NCI-H1092 (cell line): ENCODE data around the gene THAP2.

ENCODE experiments used
- DNase-seq: peaks from one replicate; lab custom pipeline; 2025; lab: John Stamatoyannopoulos, UW

Gene THAP2

GRCh38 chr12:71663561-71664410 is at the start of gene THAP2, which contains the start of gene ZFC3H1:
TSS of gene THAP2 (plus strand) at chr12:71664301. CDS start at chr12:71664510, 209 bp downstream.
TSS of gene ZFC3H1 (minus strand) at chr12:71663848. CDS start at chr12:71663610, 238 bp downstream.
- DNase-seq, result peak; percentile 97

GRCh38 chr12:71621938-71622337 is 42.2 kb upstream of the THAP2 start:
- no peak for DNase-seq

- DNase-seq, result no peak
Measured at GRCh38 chr12:71625476-71625875, 38.6 kb upstream of the THAP2 start.

- DNase-seq, result no peak
Measured at GRCh38 chr12:71626098-71626497, 38.0 kb upstream of the THAP2 start.

- DNase-seq, result no peak
Measured at GRCh38 chr12:71626768-71627167, 37.3 kb upstream of the THAP2 start.

GRCh38 chr12:71627438-71628002 is 36.6 kb upstream of the THAP2 start:
- DNase-seq, result no peak

- DNase-seq, result peak; percentile 36
Measured at GRCh38 chr12:71636704-71637115, 27.4 kb upstream of the THAP2 start.

GRCh38 chr12:71638499-71638898 is 25.6 kb upstream of the THAP2 start:
- no peak for DNase-seq

GRCh38 chr12:71639341-71639760 is 24.8 kb upstream of the THAP2 start:
- no peak for DNase-seq

- DNase-seq, result no peak
Measured at GRCh38 chr12:71640316-71640715, 23.8 kb upstream of the THAP2 start.

- no peak for DNase-seq
Measured at GRCh38 chr12:71641390-71641789, 22.7 kb upstream of the THAP2 start.

GRCh38 chr12:71642264-71642663 is 21.8 kb upstream of the THAP2 start:
- DNase-seq, result no peak

- DNase-seq, result no peak
Measured at GRCh38 chr12:71645268-71645667, 18.8 kb upstream of the THAP2 start.

- DNase-seq, result no peak
Measured at GRCh38 chr12:71646512-71646911, 17.6 kb upstream of the THAP2 start.

- DNase-seq, result no peak
Measured at GRCh38 chr12:71648537-71648936, 15.6 kb upstream of the THAP2 start.

GRCh38 chr12:71649401-71649800 is 14.7 kb upstream of the THAP2 start:
- no peak for DNase-seq

- no peak for DNase-seq
Measured at GRCh38 chr12:71652656-71653055, 11.4 kb upstream of the THAP2 start.

- no peak for DNase-seq
Measured at GRCh38 chr12:71653137-71653536, 11.0 kb upstream of the THAP2 start.

GRCh38 chr12:71654200-71654599 is 9.9 kb upstream of the THAP2 start:
- no peak for DNase-seq

- no peak for DNase-seq
Measured at GRCh38 chr12:71655495-71655894, 8.6 kb upstream of the THAP2 start.

GRCh38 chr12:71655907-71656306 is 8.2 kb upstream of the THAP2 start:
- DNase-seq, result no peak

GRCh38 chr12:71656740-71657139 is 7.4 kb upstream of the THAP2 start:
- no peak for DNase-seq

GRCh38 chr12:71661977-71662530 is 2.0 kb upstream of the THAP2 start:
- no peak for DNase-seq
